ENCODE data around the gene SATB2. TPM values are rescaled to one million over a fixed set of nuclear protein-coding genes. Genes with fewer than 3 reads are reported as not detected.

The SATB2 gene
- total and polyA plus RNA-seq, 12 donors: 3.4 to 18.3 (median 10.1) TPM

GRCh38 chr2:199388728-199389268, 68.9 kb downstream of the SATB2 start:
- no peaks in the 10 kb centered on the region for H3K36me3 ChIP-seq (replicated peaks in 1 of 2)
- no peaks in the 10 kb centered on the region for H3K27me3 ChIP-seq
- no peaks in the 10 kb centered on the region for H3K4me1 ChIP-seq (replicated peaks in 1 of 2)
- DNase-seq: no peak
- intact Hi-C loops (cut with DNase I): no loop called here
- 74 to 81% (median 79%) methylated on average over 1 of the region's 1 CpG for WGBS, 4 donors
- H3K9me3 ChIP-seq (replicated peaks in 1 of 3): no peaks in the 10 kb centered on the region
- TF ChIP-seq POLR2A (IDR thresholded peaks at IDR 0.05) (no peak), CTCF (IDR thresholded peaks at IDR 0.05) (no peak)
- H3K27ac ChIP-seq: no peak overlapping the region
- H3K4me3 ChIP-seq: no peak overlapping the region

- DNase-seq: no peak
- Histone ChIP-seq H3K4me3 (no peak overlapping the region), H3K9me3 (replicated peaks in 1 of 3) (no peaks in the 10 kb centered on the region), H3K27me3 (no peaks in the 10 kb centered on the region), H3K36me3 (replicated peaks in 1 of 2) (no peaks in the 10 kb centered on the region), H3K4me1 (replicated peaks in 1 of 2) (no peaks in the 10 kb centered on the region), H3K27ac (no peak overlapping the region)
- TF ChIP-seq POLR2A (IDR thresholded peaks at IDR 0.05): no peak
- no peak for TF ChIP-seq CTCF (IDR thresholded peaks at IDR 0.05)
- intact Hi-C loops (cut with DNase I): no loop called here
- WGBS, 4 donors: 88 to 100% (median 91%) methylated on average over 1 of the region's 1 CpG
Observed at GRCh38 chr2:199384043-199384442, 73.7 kb downstream of the SATB2 start.

GRCh38 chr2:199383021-199383420, 74.7 kb downstream of the SATB2 start:
- H3K9me3 ChIP-seq (replicated peaks in 1 of 3): no peaks in the 10 kb centered on the region
- intact Hi-C loops (cut with DNase I): no loop called here
- DNase-seq: no peak
- H3K4me3 ChIP-seq: no peak overlapping the region
- TF ChIP-seq CTCF (IDR thresholded peaks at IDR 0.05): no peak
- TF ChIP-seq POLR2A (IDR thresholded peaks at IDR 0.05): no peak
- H3K27me3 ChIP-seq: no peaks in the 10 kb centered on the region
- no peaks in the 10 kb centered on the region for H3K36me3 ChIP-seq (replicated peaks in 1 of 2)
- H3K27ac ChIP-seq: no peak overlapping the region
- WGBS, 4 donors: 80 to 85% (median 82%) methylated on average over 4 of the region's 4 CpGs
- H3K4me1 ChIP-seq (replicated peaks in 1 of 2): no peaks in the 10 kb centered on the region

- Histone ChIP-seq H3K9me3 (replicated peaks in 1 of 3) (no peaks in the 10 kb centered on the region), H3K36me3 (replicated peaks in 1 of 2) (no peaks in the 10 kb centered on the region), H3K4me1 (replicated peaks in 1 of 2) (no peaks in the 10 kb centered on the region), H3K4me3 (no peak overlapping the region), H3K27ac (no peak overlapping the region), H3K27me3 (no peaks in the 10 kb centered on the region)
- WGBS, 4 donors: 60 to 72% (median 65%) methylated on average over 6 of the region's 6 CpGs
- intact Hi-C loops (cut with DNase I): no loop called here
- no peak for DNase-seq
- TF ChIP-seq CTCF (IDR thresholded peaks at IDR 0.05) (no peak), POLR2A (IDR thresholded peaks at IDR 0.05) (no peak)
Observed at GRCh38 chr2:199382091-199382490, 75.6 kb downstream of the SATB2 start.
